Stromal cell of bone marrow (primary cell): ENCODE data around the gene DNAJC5G.
A peak's percentile ranks its signal among the peaks of the same experiment; 100 is the strongest.

Experiments
- DNase-seq: peaks from one replicate; pipeline ENCODE4 v3.0.0-alpha.2; 2012; ENCODE audit warnings: low read depth

Gene DNAJC5G

GRCh38 chr2:27275211-27276150 lies at the start of gene DNAJC5G:
Gene DNAJC5G (plus strand): TSS chr2:27275433. CDS start chr2:27276729, 1,296 bp downstream.
- no peak for DNase-seq

GRCh38 chr2:27225526-27225925 lies 49.7 kb upstream of the DNAJC5G start:
- DNase-seq, result no peak

GRCh38 chr2:27227501-27227900 lies 47.7 kb upstream of the DNAJC5G start:
- DNase-seq, result no peak

GRCh38 chr2:27231921-27232320 lies 43.3 kb upstream of the DNAJC5G start:
- no peak for DNase-seq

- no peak for DNase-seq
These were observed 41.9 kb upstream of the DNAJC5G start for GRCh38 chr2:27233341-27233740.

GRCh38 chr2:27236136-27236535 lies 39.1 kb upstream of the DNAJC5G start:
- DNase-seq, result no peak

GRCh38 chr2:27236626-27237025 lies 38.6 kb upstream of the DNAJC5G start:
- DNase-seq, result no peak

GRCh38 chr2:27237341-27237945 lies 37.8 kb upstream of the DNAJC5G start:
- no peak for DNase-seq

GRCh38 chr2:27238976-27239375 lies 36.3 kb upstream of the DNAJC5G start:
- no peak for DNase-seq

- DNase-seq, result no peak
These were observed 34.8 kb upstream of the DNAJC5G start for GRCh38 chr2:27240406-27240805.

GRCh38 chr2:27241761-27242613 lies 33.2 kb upstream of the DNAJC5G start:
- DNase-seq, result no peak

- no peak for DNase-seq
These were observed 32.6 kb upstream of the DNAJC5G start for GRCh38 chr2:27242614-27242951.

- DNase-seq, result no peak
These were observed 31.7 kb upstream of the DNAJC5G start for GRCh38 chr2:27243391-27244130.

GRCh38 chr2:27245116-27245515 lies 30.1 kb upstream of the DNAJC5G start:
- no peak for DNase-seq

- DNase-seq, result no peak
These were observed 29.6 kb upstream of the DNAJC5G start for GRCh38 chr2:27245626-27246025.

- no peak for DNase-seq
These were observed 27.3 kb upstream of the DNAJC5G start for GRCh38 chr2:27247893-27248292.

- DNase-seq, result peak; percentile 25
These were observed 25.9 kb upstream of the DNAJC5G start for GRCh38 chr2:27249159-27249890.

- DNase-seq, result no peak
These were observed 25.2 kb upstream of the DNAJC5G start for GRCh38 chr2:27249891-27250651.

- DNase-seq, result no peak
These were observed 24.4 kb upstream of the DNAJC5G start for GRCh38 chr2:27250652-27251379.

- no peak for DNase-seq
These were observed 23.5 kb upstream of the DNAJC5G start for GRCh38 chr2:27251766-27252165.
